Suprapubic skin (tissue), 3 donors: ENCODE data around the gene XXYLT1.

Experiments used
- CTCF ChIP-seq, 2 donors: fragments of 200-600 bp in 1 of 2; fragments of 450-650 bp in 1 of 2; sonication (generic) in 1 of 2; IDR thresholded peaks; one replicate each; pipeline ENCODE4 v1.5.1; 2016 to 2019; ENCODE audit warnings: antibody characterized with exemption in 2 of 2, mild to moderate bottlenecking in 1 of 2, moderate library complexity in 1 of 2
- POLR2A ChIP-seq, 2 donors: fragments of 450-650 bp; IDR thresholded peaks; one replicate each; pipeline ENCODE4 v1.6.1; 2017; ENCODE audit warnings: antibody characterized with exemption in 2 of 2, mild to moderate bottlenecking in 2 of 2, moderate library complexity in 2 of 2

DNA sequence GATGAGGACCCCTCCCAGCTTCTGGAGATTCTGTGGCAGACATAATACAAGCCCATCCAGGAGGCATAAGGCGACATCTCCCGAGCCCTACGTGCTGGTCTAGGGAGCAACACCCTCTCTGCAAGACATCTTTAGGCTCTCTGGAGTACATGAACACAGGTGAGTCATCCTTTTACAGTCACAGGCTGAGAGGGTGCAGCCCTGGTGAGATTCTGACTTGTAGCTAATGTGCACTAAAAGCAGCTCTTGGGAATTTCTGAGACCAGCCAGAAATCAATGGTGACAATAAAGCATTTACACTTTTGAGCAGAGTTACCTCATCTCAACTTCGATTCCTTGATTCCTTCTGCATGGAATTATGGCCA, 131.1 kb downstream of the XXYLT1 start:
- TF ChIP-seq POLR2A (IDR thresholded peaks at IDR 0.05) (no peak), CTCF (IDR thresholded peaks at IDR 0.05) (no peak)
